Hepatocyte (in vitro differentiated cells): ENCODE measurements around the gene GXYLT2. TPM values are rescaled to one million over a fixed set of nuclear protein-coding genes. Genes with fewer than 3 reads are reported as not detected.

ENCODE experiments used
- DNase-seq: peaks from one replicate; pipeline ENCODE4 v3.0.0-alpha.2; 2016; ENCODE audit warnings: low spot score
- H2AFZ ChIP-seq: fragments of 200-600 bp; sonication (generic); 2 replicates; pipeline ENCODE4 v1.6.0; 2016; ENCODE audit warnings: antibody characterized with exemption, mild to moderate bottlenecking
- H3K27ac ChIP-seq: fragments of 200-600 bp; sonication (generic); 2 replicates; pipeline ENCODE4 v1.5.1; 2016; ENCODE audit warnings: mild to moderate bottlenecking
- H3K27me3 ChIP-seq: fragments of 200-600 bp; sonication (generic); 2 replicates; pipeline ENCODE4 v1.6.1; 2016
- H3K36me3 ChIP-seq: fragments of 200-600 bp; sonication (generic); replicated peaks from 2 replicates; pipeline ENCODE4 v1.5.1; 2016; ENCODE audit warnings: low read depth; ENCODE audit not compliant: insufficient read depth
- H3K4me1 ChIP-seq: fragments of 200-600 bp; sonication (generic); 2 replicates; pipeline ENCODE4 v1.5.1; 2016; ENCODE audit warnings: mild to moderate bottlenecking, moderate library complexity; ENCODE audit not compliant: insufficient read depth
- H3K4me2 ChIP-seq: fragments of 200-600 bp; sonication (generic); 2 replicates; pipeline ENCODE4 v1.6.0; 2016
- H3K4me3 ChIP-seq: fragments of 200-600 bp; sonication (generic); 2 replicates; pipeline ENCODE4 v1.5.1; 2016; ENCODE audit warnings: mild to moderate bottlenecking
- H3K79me2 ChIP-seq: fragments of 200-600 bp; sonication (generic); 2 replicates; pipeline ENCODE4 v1.6.0; 2017; ENCODE audit warnings: mild to moderate bottlenecking
- H3K9me2 ChIP-seq: fragments of 200-600 bp; sonication (generic); replicated peaks from 2 replicates; pipeline ENCODE4 v1.6.0; 2017; ENCODE audit warnings: mild to moderate bottlenecking; ENCODE audit not compliant: insufficient read depth
- H3K9me3 ChIP-seq: fragments of 200-600 bp; sonication (generic); 2 replicates; pipeline ENCODE4 v1.5.1; 2016; ENCODE audit warnings: low read depth, mild to moderate bottlenecking
- H4K20me1 ChIP-seq: fragments of 200-600 bp; sonication (generic); 2 replicates; pipeline ENCODE4 v1.6.0; 2016; ENCODE audit warnings: mild to moderate bottlenecking; ENCODE audit not compliant: insufficient read depth, poor library complexity, severe bottlenecking
- EZH2 ChIP-seq: fragments of 200-600 bp; sonication (generic); IDR thresholded peaks from 2 replicates; pipeline ENCODE4 v1.6.1; 2016; ENCODE audit warnings: antibody characterized with exemption, mild to moderate bottlenecking, borderline replicate concordance
- EZH2phosphoT487 ChIP-seq: fragments of 200-600 bp; sonication (generic); IDR thresholded peaks from one replicate; pipeline ENCODE4 v1.6.1; 2018; ENCODE audit warnings: antibody characterized with exemption, mild to moderate bottlenecking, low read depth, moderate library complexity; ENCODE audit not compliant: unreplicated experiment, severe bottlenecking
- WGBS: methylation state at CpG from one replicate; pipeline ENCODE4 v1.1.6; 2016; ENCODE audit warnings: low lambda C conversion rate; ENCODE audit errors: missing lambda C conversion rate; 5-methylcytosine and 5-hydroxymethylcytosine counted together
- polyA plus RNA-seq: library from polyadenylated mRNA; unstranded; fragments of >200 nt; fragmentation: Nextera tagmentation; extraction: Ambion mirVana; gene quantifications from 2 replicates; pipeline ENCODE4 v1.2.1, GENCODE V29; 2016
- total RNA-seq: library from RNA; depleted of rRNA; stranded (reverse); fragments of >200 nt; gene quantifications from 2 replicates; pipeline ENCODE4 v1.2.3, GENCODE V29; 2014
- TF ChIP-seq, protein P1 (sequence below): fragments of 200-600 bp; sonication (generic); IDR thresholded peaks from 2 replicates; pipeline ENCODE4 v1.5.1; 2016; ENCODE audit warnings: antibody characterized with exemption, mild to moderate bottlenecking; ENCODE audit not compliant: poor library complexity

The GXYLT2 gene
- total and polyA plus RNA-seq, 2 experiments from 2014 or later, result 27.4 to 35.7 TPM

GRCh38 chr3:72930754-72931153 lies 42.9 kb downstream of the GXYLT2 start:
- H3K4me1 ChIP-seq, result no peaks in the 10 kb centered on the region
- H3K4me2 ChIP-seq, result no peak overlapping the region
- H3K27me3 ChIP-seq, result no peaks in the 10 kb centered on the region
- WGBS, result 95% methylated on average over 4 of the region's 4 CpGs
- DNase-seq, result no peak
- no peak overlapping the region for H3K27ac ChIP-seq
- H2AFZ ChIP-seq, result no peak overlapping the region
- no peaks in the 10 kb centered on the region for H3K79me2 ChIP-seq
- H4K20me1 ChIP-seq, result no peaks in the 10 kb centered on the region
- H3K9me2 ChIP-seq, result no peaks in the 10 kb centered on the region
- TF ChIP-seq EZH2phosphoT487, result no peak
- TF ChIP-seq EZH2, result no peak
- TF ChIP-seq, protein P1, sequence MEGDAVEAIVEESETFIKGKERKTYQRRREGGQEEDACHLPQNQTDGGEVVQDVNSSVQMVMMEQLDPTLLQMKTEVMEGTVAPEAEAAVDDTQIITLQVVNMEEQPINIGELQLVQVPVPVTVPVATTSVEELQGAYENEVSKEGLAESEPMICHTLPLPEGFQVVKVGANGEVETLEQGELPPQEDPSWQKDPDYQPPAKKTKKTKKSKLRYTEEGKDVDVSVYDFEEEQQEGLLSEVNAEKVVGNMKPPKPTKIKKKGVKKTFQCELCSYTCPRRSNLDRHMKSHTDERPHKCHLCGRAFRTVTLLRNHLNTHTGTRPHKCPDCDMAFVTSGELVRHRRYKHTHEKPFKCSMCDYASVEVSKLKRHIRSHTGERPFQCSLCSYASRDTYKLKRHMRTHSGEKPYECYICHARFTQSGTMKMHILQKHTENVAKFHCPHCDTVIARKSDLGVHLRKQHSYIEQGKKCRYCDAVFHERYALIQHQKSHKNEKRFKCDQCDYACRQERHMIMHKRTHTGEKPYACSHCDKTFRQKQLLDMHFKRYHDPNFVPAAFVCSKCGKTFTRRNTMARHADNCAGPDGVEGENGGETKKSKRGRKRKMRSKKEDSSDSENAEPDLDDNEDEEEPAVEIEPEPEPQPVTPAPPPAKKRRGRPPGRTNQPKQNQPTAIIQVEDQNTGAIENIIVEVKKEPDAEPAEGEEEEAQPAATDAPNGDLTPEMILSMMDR, result no peak
- no peaks in the 10 kb centered on the region for H3K9me3 ChIP-seq
- H3K4me3 ChIP-seq, result no peak overlapping the region
- H3K36me3 ChIP-seq, result no peaks in the 10 kb centered on the region

- Histone ChIP-seq H3K27me3 (no peaks in the 10 kb centered on the region), H3K79me2 (no peaks in the 10 kb centered on the region), H3K9me2 (no peaks in the 10 kb centered on the region), H3K27ac (no peak overlapping the region), H3K4me2 (no peak overlapping the region), H4K20me1 (no peaks in the 10 kb centered on the region), H3K4me3 (no peak overlapping the region), H3K36me3 (no peaks in the 10 kb centered on the region), H3K9me3 (no peaks in the 10 kb centered on the region), H2AFZ (no peak overlapping the region), H3K4me1 (peaks cover 2% of the 10 kb centered on the region)
- no peak for DNase-seq
- TF ChIP-seq EZH2phosphoT487 (no peak), EZH2 (no peak)
- TF ChIP-seq, protein P1, result no peak
Observed at GRCh38 chr3:72932416-72932815, 44.6 kb downstream of the GXYLT2 start.

GRCh38 chr3:72938471-72939265 lies 50.8 kb downstream of the GXYLT2 start:
- peak; percentile 86 for DNase-seq
- H3K4me2 ChIP-seq, result peak overlapping the region; percentile 46

More at GRCh38 chr3:72938471-72939265, 50.8 kb downstream of the GXYLT2 start:
- H4K20me1 ChIP-seq, result no peaks in the 10 kb centered on the region
- H3K4me1 ChIP-seq, result peaks cover 11% of the 10 kb centered on the region
- no peaks in the 10 kb centered on the region for H3K9me2 ChIP-seq
- no peaks in the 10 kb centered on the region for H3K27me3 ChIP-seq
- H3K36me3 ChIP-seq, result no peaks in the 10 kb centered on the region
- no peak overlapping the region for H2AFZ ChIP-seq
- peak overlapping the region; percentile 65 for H3K27ac ChIP-seq
- 13% methylated on average over 5 of the region's 5 CpGs for WGBS
- peaks cover 15% of the 10 kb centered on the region for H3K79me2 ChIP-seq
- no peaks in the 10 kb centered on the region for H3K9me3 ChIP-seq
- no peak overlapping the region for H3K4me3 ChIP-seq
- TF ChIP-seq EZH2, result no peak
- TF ChIP-seq EZH2phosphoT487, result no peak
- TF ChIP-seq, protein P1, result peak; percentile 69
